ENCODE results near the gene NDUFA6.

Gene NDUFA6

GRCh38 chr22:42039271-42039670 lies 51.3 kb downstream of the NDUFA6 start:
- TF ChIP-seq CTCF (IDR thresholded peaks at IDR 0.05; ENCODE audit: extremely low read depth, insufficient read depth, missing control alignments) = no peak
- DNase-seq (ENCODE audit: low spot score) = no peak
- in situ Hi-C loops (cut with MboI; ENCODE audit: low pct_unique_long_range_greater_than_20kb, low sequenced_read_pairs, unreplicated experiment) = no loop called here

Measured in GM13977 (cell line).